GM12864 (cell line): ENCODE results near the gene SOCS2.
"Not testable (repeated sequence)": the region's sequence is repeated elsewhere in the genome, so short reads cannot be mapped to it uniquely, and the experiment has no call there.

Experiments used
- DNase-seq: peaks from one replicate; pipeline ENCODE4 v3.0.0-alpha.2; 2011; ENCODE audit warnings: low read depth
- H3K4me3 ChIP-seq: 2 replicates; pipeline ENCODE4 v1.5.1; 2011; ENCODE audit warnings: mild to moderate bottlenecking, low read depth, low read length, control low read depth
- TF ChIP-seq, protein P1 (sequence below): IDR thresholded peaks from 2 replicates; pipeline ENCODE4 v1.5.1; 2011; ENCODE audit warnings: low read depth, mild to moderate bottlenecking, moderate library complexity, low read length, control low read depth, inconsistent platforms; ENCODE audit errors: missing control alignments

SOCS2 gene

GRCh38 chr12:93550748-93551611, 21.5 kb upstream of the SOCS2 start:
- no peak for DNase-seq
- TF ChIP-seq, protein P1, sequence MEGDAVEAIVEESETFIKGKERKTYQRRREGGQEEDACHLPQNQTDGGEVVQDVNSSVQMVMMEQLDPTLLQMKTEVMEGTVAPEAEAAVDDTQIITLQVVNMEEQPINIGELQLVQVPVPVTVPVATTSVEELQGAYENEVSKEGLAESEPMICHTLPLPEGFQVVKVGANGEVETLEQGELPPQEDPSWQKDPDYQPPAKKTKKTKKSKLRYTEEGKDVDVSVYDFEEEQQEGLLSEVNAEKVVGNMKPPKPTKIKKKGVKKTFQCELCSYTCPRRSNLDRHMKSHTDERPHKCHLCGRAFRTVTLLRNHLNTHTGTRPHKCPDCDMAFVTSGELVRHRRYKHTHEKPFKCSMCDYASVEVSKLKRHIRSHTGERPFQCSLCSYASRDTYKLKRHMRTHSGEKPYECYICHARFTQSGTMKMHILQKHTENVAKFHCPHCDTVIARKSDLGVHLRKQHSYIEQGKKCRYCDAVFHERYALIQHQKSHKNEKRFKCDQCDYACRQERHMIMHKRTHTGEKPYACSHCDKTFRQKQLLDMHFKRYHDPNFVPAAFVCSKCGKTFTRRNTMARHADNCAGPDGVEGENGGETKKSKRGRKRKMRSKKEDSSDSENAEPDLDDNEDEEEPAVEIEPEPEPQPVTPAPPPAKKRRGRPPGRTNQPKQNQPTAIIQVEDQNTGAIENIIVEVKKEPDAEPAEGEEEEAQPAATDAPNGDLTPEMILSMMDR: no peak
- H3K4me3 ChIP-seq: no peak overlapping the region

GRCh38 chr12:93552427-93552826, 20.0 kb upstream of the SOCS2 start:
- TF ChIP-seq, protein P1: no peak
- no peak for DNase-seq
- H3K4me3 ChIP-seq: no peak overlapping the region

GRCh38 chr12:93557879-93558278, 14.6 kb upstream of the SOCS2 start:
- not testable (repeated sequence) for DNase-seq, H3K4me3 ChIP-seq

GRCh38 chr12:93558685-93559084, 13.8 kb upstream of the SOCS2 start:
- not testable (repeated sequence) for H3K4me3 ChIP-seq

GRCh38 chr12:93563807-93564538, 8.5 kb upstream of the SOCS2 start:
- DNase-seq: no peak
- TF ChIP-seq, protein P1: peak; percentile 51

More at GRCh38 chr12:93558685-93559084, 13.8 kb upstream of the SOCS2 start:
- not testable (repeated sequence) for DNase-seq

GRCh38 chr12:93565760-93566159, 6.7 kb upstream of the SOCS2 start:
- DNase-seq: no peak
- no peak overlapping the region for H3K4me3 ChIP-seq
- TF ChIP-seq, protein P1: no peak

More at GRCh38 chr12:93563807-93564538, 8.5 kb upstream of the SOCS2 start:
- H3K4me3 ChIP-seq: no peak overlapping the region

DNA sequence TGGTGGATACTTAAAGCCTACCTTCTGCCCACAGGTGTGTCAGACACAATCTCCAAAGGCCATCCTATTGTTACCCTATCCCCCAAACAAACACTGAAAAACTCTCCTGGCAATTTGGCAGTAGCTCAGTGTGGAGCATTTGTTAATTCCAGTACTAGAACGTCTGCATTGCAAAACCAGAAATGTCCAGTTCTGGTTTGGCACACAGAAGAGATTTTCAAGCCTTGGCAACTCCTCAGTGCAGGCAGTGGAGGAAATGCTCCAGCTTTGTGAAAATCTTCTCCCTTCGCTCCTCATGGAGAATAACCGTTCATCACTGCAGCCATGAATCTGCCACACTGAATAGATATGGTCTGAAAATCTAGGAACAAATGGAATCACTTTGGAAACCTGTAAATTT, 5.3 kb upstream of the SOCS2 start:
- DNase-seq: no peak
- no peak overlapping the region for H3K4me3 ChIP-seq
- TF ChIP-seq, protein P1: no peak
